ENCODE measurements around the gene ROR2.

- TF ChIP-seq POLR2A (IDR thresholded peaks at IDR 0.05) (no peak), CTCF (IDR thresholded peaks at IDR 0.05) (no peak)
Measured at GRCh38 chr9:91930475-91930874, 19.6 kb downstream of the ROR2 start.
